IMR-90 (cell line): ENCODE measurements around the gene ZNF831. TPM values are rescaled to one million over a fixed set of nuclear protein-coding genes. Genes with fewer than 3 reads are reported as not detected.

Experiments
- ATAC-seq: fragments of 200-7000 bp; cut with Tn5 transposase; 2 replicates; pipeline ENCODE4 v1.9.1; 2020; ENCODE audit warnings: low read depth, mild to moderate bottlenecking, moderate library complexity
- BruUV-seq: library from RNA; stranded (reverse); fragments of 400-500 nt; replicated peaks from 2 replicates; lab custom pipeline; 2021; lab: Mats Ljungman, UMichigan
- CTCF ChIA-PET: fragments of 300-600 bp; formaldehyde crosslinking; extraction: SDS; loops from one replicate; lab custom pipeline; 2021; ENCODE audit warnings: antibody characterized with exemption; lab: Yijun Ruan, JAX
- POLR2A ChIA-PET: fragments of 300-600 bp; sonication (Branson Sonifier 250); formaldehyde crosslinking; loops from one replicate; lab custom pipeline; 2022; ENCODE audit warnings: antibody characterized with exemption; ENCODE audit not compliant: unreplicated experiment; lab: Charles Lee
- DNase-seq: peaks from one replicate; pipeline ENCODE4 v3.0.0; 2013
- H2AFZ ChIP-seq: replicated peaks from 2 replicates; pipeline ENCODE3; 2013; ENCODE audit warnings: low read length, mild to moderate bottlenecking; ENCODE audit not compliant: poor library complexity
- H2AK5ac ChIP-seq: 2 replicates; pipeline ENCODE4 v1.6.1; 2013; ENCODE audit warnings: low read depth, low read length, inconsistent platforms
- H2AK9ac ChIP-seq: replicated peaks from 2 replicates; pipeline ENCODE3; 2013; ENCODE audit warnings: mild to moderate bottlenecking, low read depth, low read length, moderate library complexity; ENCODE audit not compliant: poor library complexity
- H2BK120ac ChIP-seq: 2 replicates; pipeline ENCODE4 v1.6.1; 2013; ENCODE audit warnings: low read depth, low read length, inconsistent platforms
- H2BK15ac ChIP-seq: 3 replicates; pipeline ENCODE4 v1.6.1; 2013; ENCODE audit warnings: low read depth, low read length, inconsistent platforms
- H2BK20ac ChIP-seq: 2 replicates; pipeline ENCODE4 v1.6.1; 2013; ENCODE audit warnings: low read depth, mild to moderate bottlenecking, inconsistent platforms, low read length, moderate library complexity
- H2BK5ac ChIP-seq: 2 replicates; pipeline ENCODE4 v1.6.1; 2013; ENCODE audit warnings: mild to moderate bottlenecking, low read depth, low read length, inconsistent platforms; ENCODE audit not compliant: poor library complexity, severe bottlenecking
- H3K14ac ChIP-seq: replicated peaks from 2 replicates; pipeline ENCODE4 v1.6.1; 2013; ENCODE audit warnings: low read depth, low read length, inconsistent platforms
- H3K18ac ChIP-seq: 2 replicates; pipeline ENCODE4 v1.6.1; 2013; ENCODE audit warnings: low read depth, low read length, control low read depth
- H3K23ac ChIP-seq: 2 replicates; pipeline ENCODE4 v1.6.1; 2013; ENCODE audit warnings: low read depth, low read length, inconsistent platforms
- H3K27ac ChIP-seq: 2 replicates; pipeline ENCODE4 v1.5.1; 2013; ENCODE audit warnings: mild to moderate bottlenecking, control low read depth, low read length; ENCODE audit not compliant: insufficient read depth
- H3K27me3 ChIP-seq: 2 replicates; pipeline ENCODE4 v1.6.1; 2013; ENCODE audit warnings: low read length; ENCODE audit not compliant: control insufficient read depth, insufficient read depth
- H3K36me3 ChIP-seq: 2 replicates; pipeline ENCODE4 v1.6.1; 2013; ENCODE audit warnings: low read length, mixed read lengths; ENCODE audit not compliant: control insufficient read depth, insufficient read depth
- H3K4ac ChIP-seq: 2 replicates; pipeline ENCODE4 v1.6.1; 2013; ENCODE audit warnings: low read depth, low read length, inconsistent platforms
- H3K4me1 ChIP-seq: 2 replicates; pipeline ENCODE4 v1.6.1; 2013; ENCODE audit warnings: low read length, mixed read lengths; ENCODE audit not compliant: control insufficient read depth, insufficient read depth
- H3K4me2 ChIP-seq: 2 replicates; pipeline ENCODE4 v1.6.1; 2013; ENCODE audit warnings: low read depth, mild to moderate bottlenecking, control low read depth, low read length, moderate library complexity
- H3K4me3 ChIP-seq: 2 replicates; pipeline ENCODE4 v1.5.1; 2013; ENCODE audit warnings: low read depth, mild to moderate bottlenecking, control low read depth, low read length, moderate library complexity; ENCODE audit not compliant: insufficient read depth
- H3K56ac ChIP-seq: 2 replicates; pipeline ENCODE4 v1.6.1; 2013; ENCODE audit warnings: low read length, inconsistent platforms; ENCODE audit not compliant: insufficient read depth; ENCODE audit errors: extremely low read depth
- H3K79me1 ChIP-seq, 2 experiments: 2 replicates each; pipeline ENCODE4 v1.6.1; 2013; ENCODE audit warnings: low read length in 2 of 2, inconsistent platforms in 1 of 2, low read depth in 1 of 2
- H3K9ac ChIP-seq: 2 replicates; pipeline ENCODE4 v1.6.1; 2013; ENCODE audit warnings: low read depth, low read length, control low read depth
- H3K9me1 ChIP-seq: 2 replicates; pipeline ENCODE4 v1.6.1; 2013; ENCODE audit warnings: low read length, inconsistent platforms; ENCODE audit not compliant: insufficient read depth
- H3K9me3 ChIP-seq: 2 replicates; pipeline ENCODE4 v1.6.1; 2013; ENCODE audit warnings: low read length; ENCODE audit not compliant: control insufficient read depth, insufficient read depth
- H4K20me1 ChIP-seq: 2 replicates; pipeline ENCODE4 v1.6.1; 2013; ENCODE audit warnings: low read length, inconsistent platforms; ENCODE audit not compliant: insufficient read depth
- H4K5ac ChIP-seq: 2 replicates; pipeline ENCODE4 v1.6.1; 2013; ENCODE audit warnings: mild to moderate bottlenecking, low read depth, low read length, control low read depth
- H4K8ac ChIP-seq, 2 experiments: 2 replicates each; pipeline ENCODE4 v1.6.1; 2013; ENCODE audit warnings: low read depth in 2 of 2, low read length in 2 of 2, control low read depth in 1 of 2, inconsistent platforms in 1 of 2
- H4K91ac ChIP-seq: 2 replicates; pipeline ENCODE4 v1.6.1; 2013; ENCODE audit warnings: low read depth, low read length, inconsistent platforms; ENCODE audit not compliant: insufficient read depth
- BHLHE40 ChIP-seq: fragments of 150-350 bp; IDR thresholded peaks from 2 replicates; pipeline ENCODE4 v1.6.1; 2016; ENCODE audit warnings: mild to moderate bottlenecking, low read depth, low read length
- CEBPB ChIP-seq: IDR thresholded peaks from 2 replicates; pipeline ENCODE4 v1.6.1; 2012; ENCODE audit warnings: low read depth, low read length, improper control_type of control experiment
- CHD1 ChIP-seq: IDR thresholded peaks from 2 replicates; pipeline ENCODE4 v1.6.1; 2012; ENCODE audit warnings: low read depth, low read length, improper control_type of control experiment
- CTCF ChIP-seq: conservative IDR thresholded peaks from 2 replicates; pipeline ENCODE4 v1.5.1; 2012; ENCODE audit warnings: mild to moderate bottlenecking, low read depth, low read length, improper control_type of control experiment
- ELK1 ChIP-seq: fragments of 150-350 bp; IDR thresholded peaks from 2 replicates; pipeline ENCODE4 v1.6.1; 2016; ENCODE audit warnings: low read depth, mild to moderate bottlenecking, low read length, moderate library complexity, borderline replicate concordance
- FOS ChIP-seq: fragments of 150-350 bp; IDR thresholded peaks from 2 replicates; pipeline ENCODE4 v1.6.1; 2016; ENCODE audit warnings: low read depth, low read length
- MAFK ChIP-seq: IDR thresholded peaks from 2 replicates; pipeline ENCODE4 v1.6.1; 2012; ENCODE audit warnings: low read depth, low read length, improper control_type of control experiment
- MAZ ChIP-seq: IDR thresholded peaks from 2 replicates; pipeline ENCODE4 v1.6.1; 2012; ENCODE audit warnings: low read depth, mild to moderate bottlenecking, low read length, improper control_type of control experiment, moderate library complexity, borderline replicate concordance
- MXI1 ChIP-seq: IDR thresholded peaks from 2 replicates; pipeline ENCODE4 v1.6.1; 2012; ENCODE audit warnings: low read depth, mild to moderate bottlenecking, low read length, moderate library complexity, borderline replicate concordance
- NFE2L2 ChIP-seq: fragments of 150-350 bp; IDR thresholded peaks from 2 replicates; pipeline ENCODE4 v1.6.1; 2016; ENCODE audit warnings: low read depth, mild to moderate bottlenecking, low read length
- POLR2A ChIP-seq: IDR thresholded peaks from 2 replicates; pipeline ENCODE4 v1.6.1; 2012; ENCODE audit warnings: mild to moderate bottlenecking, low read depth, low read length
- RAD21 ChIP-seq: IDR thresholded peaks from 2 replicates; pipeline ENCODE4 v1.6.1; 2012; ENCODE audit warnings: low read length, improper control_type of control experiment
- RCOR1 ChIP-seq: IDR thresholded peaks from 2 replicates; pipeline ENCODE4 v1.6.1; 2012; ENCODE audit warnings: mild to moderate bottlenecking, low read length, improper control_type of control experiment; ENCODE audit not compliant: insufficient replicate concordance
- RFX5 ChIP-seq: IDR thresholded peaks from 2 replicates; pipeline ENCODE4 v1.8.0; 2012; ENCODE audit warnings: low read depth, mild to moderate bottlenecking, low read length, moderate library complexity
- SMC3 ChIP-seq: fragments of 150-350 bp; IDR thresholded peaks from 2 replicates; pipeline ENCODE4 v1.6.1; 2016; ENCODE audit warnings: low read depth, mild to moderate bottlenecking, antibody characterized with exemption, low read length, moderate library complexity
- USF2 ChIP-seq: fragments of 150-350 bp; IDR thresholded peaks from 2 replicates; pipeline ENCODE4 v1.6.1; 2017; ENCODE audit warnings: mild to moderate bottlenecking, antibody characterized with exemption, low read length, low read depth
- WGBS, 2 experiments: methylation state at CpG; one replicate each; pipeline versions ENCODE4 v1.1.5 to v1.1.7; 2013; ENCODE audit warnings: missing lambda C conversion rate in 2 of 2; ENCODE audit not compliant: insufficient read length in 1 of 2; ENCODE audit errors: extremely low coverage in 2 of 2; 5-methylcytosine and 5-hydroxymethylcytosine counted together
- dilution Hi-C: fragments of 300-500 bp; cut with HindIII; formaldehyde crosslinking; loops from one replicate; pipeline ENCODE4 v1.14.3; 2018; ENCODE audit warnings: low sequenced_read_pairs; ENCODE audit not compliant: unreplicated experiment
- in situ Hi-C: fragments of 300-500 bp; cut with MboI; formaldehyde crosslinking; loops from 3 replicates; pipeline ENCODE4 v1.14.3; 2019; ENCODE audit warnings: low sequenced_read_pairs, inconsistent platforms, mixed read lengths
- intact Hi-C: fragments of 100-400 bp; cut with micrococcal nuclease; formaldehyde crosslinking; loops from 2 replicates; pipeline ENCODE4 v1.10.0; 2022
- polyA plus RNA-seq, 3 experiments: library from polyadenylated mRNA; depleted of rRNA; stranded (reverse); fragments of >200 nt; gene quantifications; 2 replicates each; pipeline ENCODE4 v1.2.3, GENCODE V29; 2012; ENCODE audit warnings: low replicate concordance in 1 of 3
- total RNA-seq: library from RNA; depleted of rRNA; stranded (reverse); fragments of >200 nt; gene quantifications from 2 replicates; pipeline ENCODE4 v1.2.3, GENCODE V29; 2012

ZNF831 gene
- total and polyA plus RNA-seq, 2 of the 4 experiments (the other 2 are of a cell fraction) = not detected

GRCh38 chr20:59295531-59295930, 131.9 kb downstream of the ZNF831 start:
- Histone ChIP-seq H3K9me1 (no peaks in the 10 kb centered on the region), H3K9ac (no peak overlapping the region), H3K18ac (no peak overlapping the region), H3K4me2 (no peak overlapping the region), H2BK5ac (no peak overlapping the region), H2BK20ac (no peak overlapping the region), H2AK5ac (no peak overlapping the region), H3K27me3 (no peaks in the 10 kb centered on the region), H3K4me1 (no peaks in the 10 kb centered on the region), H2BK120ac (no peak overlapping the region), H3K4me3 (no peak overlapping the region), H2AK9ac (no peak overlapping the region), H4K8ac (no peak overlapping the region), H4K91ac (no peak overlapping the region), H2AFZ (no peak overlapping the region), H3K4ac (no peak overlapping the region), H3K14ac (no peak overlapping the region), H3K79me1 (no peaks in the 10 kb centered on the region), H4K20me1 (no peaks in the 10 kb centered on the region), H4K5ac (no peak overlapping the region), H3K56ac (no peak overlapping the region), H3K36me3 (no peaks in the 10 kb centered on the region), H3K27ac (no peak overlapping the region), H3K9me3 (no peaks in the 10 kb centered on the region), H3K23ac (no peak overlapping the region), H2BK15ac (no peak overlapping the region)
- BruUV-seq = no TSS peak
- POLR2A ChIA-PET = no interaction called here
- DNase-seq (no peak), ATAC-seq (no peak)
- in situ Hi-C loops (no loop called here), intact Hi-C loops (no loop called here), dilution Hi-C loops (no loop called here)
- CTCF ChIA-PET = no interaction called here
- no peak for TF ChIP-seq SMC3
- TF ChIP-seq CHD1 = no peak
- no peak for TF ChIP-seq MAZ
- TF ChIP-seq ELK1 = no peak
- TF ChIP-seq MAFK = no peak
- no peak for TF ChIP-seq BHLHE40
- TF ChIP-seq RAD21 = no peak
- no peak for TF ChIP-seq NFE2L2
- TF ChIP-seq POLR2A = no peak
- no peak for TF ChIP-seq CTCF
- TF ChIP-seq MXI1 = no peak
- TF ChIP-seq USF2 = no peak
- no peak for TF ChIP-seq RFX5
- no peak for TF ChIP-seq CEBPB
- no peak for TF ChIP-seq FOS
- TF ChIP-seq RCOR1 = no peak
- 8% methylated on average over 2 of the region's 5 CpGs; no CpG with 5 or more reads in 1 of the 2 experiments for WGBS, 2 experiments
